Natural killer cell treated with Interleukin-12 subunit alpha and Interleukin-12 subunit beta and Interleukin-15 and Interleukin-18, amount 100 ng/mL, for 72 hours (primary cell): ENCODE measurements around the gene HMCN1. TPM values are rescaled to one million over a fixed set of nuclear protein-coding genes. Genes with fewer than 3 reads are reported as not detected.
"Not testable (repeated sequence)": the region's sequence is repeated elsewhere in the genome, so short reads cannot be mapped to it uniquely, and the experiment has no call there.

Source experiments
- ATAC-seq, 2 donors: fragments of 150-1000 bp; cut with Tn5 transposase in 1 of 2; sonication (Bioruptor Pico), chemical (Tn5 transposase) in 1 of 2; 2 replicates each; pipeline ENCODE4 v1.10.0; 2021
- DNase-seq: peaks from one replicate; pipeline ENCODE4 v3.0.0; 2022; ENCODE audit warnings: low spot score
- H3K27ac Mint-ChIP-seq, 2 donors: 1 replicate in 1 of 2; 2 replicates in 1 of 2; pipeline ENCODE4 v1.8.0; 2022; ENCODE audit warnings: mixed read lengths in 2 of 2, mild to moderate bottlenecking in 1 of 2, moderate library complexity in 1 of 2
- H3K27me3 Mint-ChIP-seq, 2 donors: 1 replicate in 1 of 2; 2 replicates in 1 of 2; pipeline ENCODE4 v1.8.0; 2022; ENCODE audit warnings: mixed read lengths in 2 of 2
- H3K36me3 Mint-ChIP-seq: one replicate; pipeline ENCODE4 v1.8.0; 2022; ENCODE audit warnings: mixed read lengths
- H3K4me1 Mint-ChIP-seq, 2 donors: 1 replicate in 1 of 2; 2 replicates in 1 of 2; pipeline ENCODE4 v1.8.0; 2022; ENCODE audit warnings: low read depth in 2 of 2, mixed read lengths in 2 of 2, mild to moderate bottlenecking in 1 of 2
- H3K4me3 Mint-ChIP-seq: one replicate; pipeline ENCODE4 v1.8.0; 2022; ENCODE audit warnings: mixed read lengths
- H3K9me3 Mint-ChIP-seq: 2 replicates; pipeline ENCODE4 v1.8.0; 2022; ENCODE audit warnings: mixed read lengths
- total RNA-seq, 2 donors: library from RNA; stranded (reverse); gene quantifications; one replicate each; pipeline ENCODE4 v1.2.3, GENCODE V29; 2022

HMCN1 gene
- total RNA-seq, 2 donors from 2014 or later, result 1.1 to 1.4 TPM

DNA sequence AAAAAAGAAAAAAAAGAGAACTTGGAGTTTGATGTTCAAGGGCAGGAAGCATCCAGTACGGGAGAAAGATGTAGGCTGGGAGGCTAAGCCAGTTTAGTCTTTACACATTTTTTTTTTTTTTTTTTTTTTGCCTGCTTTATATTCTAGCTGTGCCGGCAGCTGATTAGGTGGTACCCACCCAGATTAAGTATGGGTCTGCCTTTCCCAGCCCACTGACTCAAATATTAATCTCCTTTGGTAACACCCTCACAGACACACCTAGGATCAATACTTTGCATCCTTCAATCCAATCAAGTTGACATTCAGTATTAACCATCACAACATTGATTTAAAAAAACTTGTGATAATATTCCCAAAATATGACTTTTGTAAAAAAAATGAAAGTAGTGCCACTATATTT is 60.3 kb downstream of the HMCN1 start:
- not testable (repeated sequence) for H3K36me3 Mint-ChIP-seq, DNase-seq, H3K27ac Mint-ChIP-seq, H3K27me3 Mint-ChIP-seq, H3K4me3 Mint-ChIP-seq, H3K4me1 Mint-ChIP-seq, H3K9me3 Mint-ChIP-seq, ATAC-seq

DNA sequence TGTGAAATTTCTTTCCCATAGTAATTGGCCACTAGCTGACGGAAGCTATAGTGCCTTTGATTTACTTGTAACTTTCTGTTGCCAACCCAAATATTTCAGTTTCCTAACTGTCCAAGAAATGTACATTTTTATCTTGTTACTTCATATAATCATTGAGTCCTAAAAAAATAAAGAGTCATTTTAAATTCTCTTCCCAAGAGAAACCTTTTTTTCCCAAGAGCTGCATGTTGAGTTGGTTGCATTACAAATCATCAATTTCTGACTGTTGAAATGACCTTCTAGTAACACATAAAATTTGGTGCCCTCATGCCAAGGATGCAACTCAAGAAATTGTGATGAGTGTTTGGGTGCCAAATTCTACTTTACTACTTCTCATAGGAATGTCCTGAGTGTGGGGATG is 61.0 kb downstream of the HMCN1 start:
- Mint-ChIP-seq H3K27me3 (peaks cover 0 to 3% of the 10 kb centered on the region in 2 donors), H3K4me3 (no peak overlapping the region), H3K9me3 (peaks cover 6% of the 10 kb centered on the region), H3K4me1 (no peaks in the 10 kb centered on the region), H3K27ac (no peak overlapping the region), H3K36me3 (no peaks in the 10 kb centered on the region)
- no peak for ATAC-seq
- no peak for DNase-seq

DNA sequence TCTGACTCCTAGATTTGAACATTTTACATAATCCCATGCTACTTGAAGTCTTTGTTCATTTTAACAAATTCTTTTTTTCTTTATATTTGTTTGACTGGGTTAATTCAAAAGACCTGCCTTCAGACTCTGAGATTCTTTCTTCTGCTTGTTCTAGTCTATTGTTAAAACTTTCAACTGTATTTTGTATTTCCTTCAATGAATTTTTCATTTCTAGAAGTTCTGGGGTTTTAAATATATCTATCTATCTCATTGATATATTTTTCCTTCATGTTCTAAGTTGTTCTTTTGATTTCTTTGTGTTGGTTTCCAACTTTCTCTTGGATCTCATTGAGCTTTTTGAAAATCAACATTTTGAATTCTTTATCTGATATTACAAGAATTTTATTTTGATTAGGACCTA is 64.3 kb downstream of the HMCN1 start:
- no peak for DNase-seq
- Mint-ChIP-seq H3K27ac (no peak overlapping the region), H3K36me3 (no peaks in the 10 kb centered on the region), H3K27me3 (peaks cover 0 to 3% of the 10 kb centered on the region in 2 donors), H3K4me1 (no peaks in the 10 kb centered on the region), H3K4me3 (no peak overlapping the region), H3K9me3 (peaks cover 7% of the 10 kb centered on the region)
- ATAC-seq, result no peak

DNA sequence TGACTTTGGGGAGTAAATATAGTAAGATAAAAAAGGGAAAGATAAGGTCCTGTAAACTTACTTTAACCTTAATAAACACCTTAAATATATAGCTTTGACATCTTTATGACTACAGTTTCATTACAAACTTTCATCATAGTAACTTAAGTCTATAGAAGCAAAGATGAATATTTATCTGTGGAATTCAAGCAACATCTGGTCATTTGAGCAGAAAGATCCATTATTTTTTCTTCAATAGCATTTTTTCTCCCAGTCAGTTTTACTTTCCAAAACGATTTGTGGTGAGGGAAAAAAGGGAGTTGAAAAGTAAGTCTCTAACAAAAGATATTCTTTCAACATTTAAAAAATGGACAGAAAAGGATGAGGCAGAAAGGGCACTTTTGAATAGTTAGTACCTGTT is 69.0 kb downstream of the HMCN1 start:
- no peak for DNase-seq
- no peak overlapping the region for H3K27ac Mint-ChIP-seq
- ATAC-seq, result no peak
- H3K36me3 Mint-ChIP-seq, result no peaks in the 10 kb centered on the region
- H3K4me1 Mint-ChIP-seq, result no peaks in the 10 kb centered on the region
- no peak overlapping the region for H3K4me3 Mint-ChIP-seq
- peaks cover 5 to 12% of the 10 kb centered on the region in 2 donors for H3K27me3 Mint-ChIP-seq
- peaks cover 2% of the 10 kb centered on the region for H3K9me3 Mint-ChIP-seq

DNA sequence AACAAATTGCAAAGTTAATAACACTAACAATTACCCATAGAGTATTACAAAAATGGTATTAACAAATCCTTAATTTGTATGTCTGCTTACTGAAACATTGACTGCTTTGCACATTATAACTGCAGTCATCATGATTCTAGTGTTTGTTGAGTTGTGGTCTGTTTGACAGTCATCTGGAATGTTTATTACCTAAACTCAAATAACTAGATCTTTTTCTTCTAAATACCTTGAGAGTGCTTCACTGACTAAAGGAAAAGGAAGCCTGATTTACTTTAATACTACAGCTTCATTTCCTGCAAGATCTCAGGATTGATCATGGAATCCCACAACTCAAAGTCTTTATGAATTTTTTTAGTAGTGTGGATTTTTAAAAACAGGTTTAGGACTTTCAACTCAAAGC is 70.0 kb downstream of the HMCN1 start:
- Mint-ChIP-seq H3K27ac (no peak overlapping the region), H3K36me3 (no peaks in the 10 kb centered on the region), H3K4me1 (no peaks in the 10 kb centered on the region), H3K27me3 (peaks cover 5 to 12% of the 10 kb centered on the region in 2 donors), H3K4me3 (no peak overlapping the region), H3K9me3 (peaks cover 2% of the 10 kb centered on the region)
- no peak for ATAC-seq
- DNase-seq, result no peak

DNA sequence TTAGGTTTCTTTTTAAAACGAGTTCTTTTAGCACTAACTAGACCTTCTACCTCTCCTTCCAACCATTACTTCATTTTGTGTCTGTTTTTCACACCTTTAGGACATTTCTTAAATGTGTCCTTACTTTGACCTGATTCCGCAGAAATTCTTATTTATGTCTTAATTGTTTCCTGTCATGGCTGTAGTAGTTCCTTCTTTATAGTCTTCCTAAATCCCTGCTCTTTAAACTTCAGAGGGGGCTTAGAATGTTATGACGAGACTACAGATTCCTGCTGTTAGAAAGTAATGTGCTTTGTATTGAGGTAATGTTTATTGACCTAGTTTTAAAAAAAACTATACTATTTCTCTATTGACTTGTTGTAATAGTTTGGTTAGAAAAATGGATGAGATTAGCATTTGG is 70.4 kb downstream of the HMCN1 start:
- H3K27ac Mint-ChIP-seq, result no peak overlapping the region
- H3K36me3 Mint-ChIP-seq, result no peaks in the 10 kb centered on the region
- H3K4me3 Mint-ChIP-seq, result no peak overlapping the region
- H3K9me3 Mint-ChIP-seq, result peaks cover 2% of the 10 kb centered on the region
- DNase-seq (no peak), ATAC-seq (no peak)
- H3K4me1 Mint-ChIP-seq, result no peaks in the 10 kb centered on the region
- H3K27me3 Mint-ChIP-seq, result peaks cover 5 to 12% of the 10 kb centered on the region in 2 donors

DNA sequence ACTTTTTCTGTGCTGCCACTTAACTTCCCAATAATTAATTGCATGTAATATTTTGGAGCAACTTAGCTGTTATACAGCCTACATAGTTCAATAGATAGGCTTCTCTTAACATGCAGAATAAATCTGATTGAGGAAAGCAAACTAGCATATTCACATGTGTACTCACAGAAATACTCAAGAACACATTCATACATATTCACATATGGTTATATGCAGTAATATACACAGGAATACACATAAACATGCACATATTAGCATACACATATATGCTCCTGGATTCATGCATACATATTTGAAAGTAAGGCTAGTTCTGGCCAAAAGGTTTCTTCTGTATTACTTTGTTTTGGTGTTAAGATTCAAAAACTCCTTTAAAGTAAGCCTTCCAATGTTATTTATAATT is 73.1 kb downstream of the HMCN1 start:
- Mint-ChIP-seq H3K9me3 (no peaks in the 10 kb centered on the region), H3K36me3 (no peaks in the 10 kb centered on the region)

DNA sequence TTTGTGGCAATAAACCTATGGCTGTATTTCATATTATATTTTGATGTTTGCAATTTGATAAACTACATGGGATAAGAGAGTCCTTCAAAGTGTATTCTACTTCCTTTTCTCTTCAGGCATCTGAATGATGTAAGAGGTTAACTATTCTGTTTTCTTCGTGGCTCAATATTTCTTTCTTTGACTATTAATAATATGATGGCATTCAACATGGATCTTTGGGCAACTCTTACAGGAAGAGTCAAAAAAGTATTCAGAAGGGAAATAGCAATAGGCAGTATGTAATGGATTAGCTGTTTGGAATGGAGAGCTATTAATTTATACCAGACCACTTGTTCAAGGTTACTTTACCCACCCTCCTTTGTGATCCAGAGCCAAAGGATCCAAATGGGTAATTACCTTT is 74.4 kb downstream of the HMCN1 start:
- H3K4me3 Mint-ChIP-seq, result no peak overlapping the region

More for the DNA sequence above, 73.1 kb downstream of the HMCN1 start:
- DNase-seq (no peak), ATAC-seq (no peak)
- Mint-ChIP-seq H3K27me3 (peaks cover 5 to 12% of the 10 kb centered on the region in 2 donors), H3K4me1 (no peaks in the 10 kb centered on the region), H3K4me3 (no peak overlapping the region), H3K27ac (no peak overlapping the region)

DNA sequence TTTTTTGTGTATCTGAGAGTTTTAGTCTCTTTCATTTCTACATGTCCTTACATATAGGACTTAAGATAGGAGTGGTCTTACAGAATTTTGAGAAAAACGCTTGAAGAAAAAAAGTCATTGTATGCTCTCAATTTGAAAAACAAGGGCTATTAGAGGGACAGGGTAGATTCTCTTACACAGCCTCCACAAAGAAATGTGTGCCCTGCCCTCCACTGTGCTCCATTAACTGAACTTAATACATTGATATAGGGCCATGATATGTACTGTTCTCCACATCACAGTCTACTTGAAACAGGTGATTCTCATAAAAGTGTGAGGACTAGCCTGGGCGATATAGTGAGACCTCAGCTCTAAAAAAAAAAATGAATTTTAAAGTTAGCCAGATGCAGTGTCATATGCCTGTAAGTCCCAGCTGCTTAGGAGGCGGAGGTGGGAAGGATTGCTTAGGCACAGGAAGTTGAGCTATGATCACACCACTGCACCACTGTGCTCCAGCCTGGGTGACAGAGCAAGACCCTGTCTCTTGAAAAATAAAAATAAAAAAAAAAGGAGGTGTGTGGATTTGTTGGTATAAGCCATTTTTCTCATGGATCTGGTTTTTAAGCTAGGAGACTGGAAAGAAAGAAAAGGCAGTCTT is 77.0 kb downstream of the HMCN1 start:
- no peak overlapping the region for H3K27ac Mint-ChIP-seq
- DNase-seq (no peak), ATAC-seq (no peak)
- H3K4me3 Mint-ChIP-seq, result no peak overlapping the region
- no peaks in the 10 kb centered on the region for H3K27me3 Mint-ChIP-seq
- H3K36me3 Mint-ChIP-seq, result no peaks in the 10 kb centered on the region
- H3K4me1 Mint-ChIP-seq, result no peaks in the 10 kb centered on the region
- H3K9me3 Mint-ChIP-seq, result no peaks in the 10 kb centered on the region

More for the DNA sequence above, 74.4 kb downstream of the HMCN1 start:
- Mint-ChIP-seq H3K27ac (no peak overlapping the region), H3K9me3 (no peaks in the 10 kb centered on the region), H3K27me3 (peaks cover 5 to 12% of the 10 kb centered on the region in 2 donors), H3K36me3 (no peaks in the 10 kb centered on the region), H3K4me1 (no peaks in the 10 kb centered on the region)
- DNase-seq, result no peak
- no peak for ATAC-seq

DNA sequence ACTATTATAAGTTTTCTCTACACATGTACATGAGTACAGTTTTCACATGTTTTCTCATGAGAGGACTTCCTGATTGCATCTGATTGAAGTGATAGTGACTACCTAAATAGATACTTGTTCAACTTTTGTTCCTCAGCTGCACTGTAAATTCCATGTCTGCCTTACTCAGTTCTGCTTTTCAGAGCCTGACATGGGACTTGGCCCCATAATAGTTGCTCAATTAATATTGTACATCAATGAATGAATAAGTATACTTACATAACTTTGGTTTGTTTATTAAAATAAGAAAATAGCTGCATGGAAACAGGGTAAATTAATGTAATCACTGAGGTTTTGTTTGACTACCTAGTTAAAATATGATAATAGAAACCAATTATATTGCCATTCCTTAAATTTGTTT is 78.7 kb downstream of the HMCN1 start:
- DNase-seq (no peak), ATAC-seq (no peak)
- no peaks in the 10 kb centered on the region for H3K36me3 Mint-ChIP-seq
- no peaks in the 10 kb centered on the region for H3K4me1 Mint-ChIP-seq
- no peak overlapping the region for H3K4me3 Mint-ChIP-seq
- H3K9me3 Mint-ChIP-seq, result no peaks in the 10 kb centered on the region
- H3K27me3 Mint-ChIP-seq, result no peaks in the 10 kb centered on the region
- no peak overlapping the region for H3K27ac Mint-ChIP-seq

DNA sequence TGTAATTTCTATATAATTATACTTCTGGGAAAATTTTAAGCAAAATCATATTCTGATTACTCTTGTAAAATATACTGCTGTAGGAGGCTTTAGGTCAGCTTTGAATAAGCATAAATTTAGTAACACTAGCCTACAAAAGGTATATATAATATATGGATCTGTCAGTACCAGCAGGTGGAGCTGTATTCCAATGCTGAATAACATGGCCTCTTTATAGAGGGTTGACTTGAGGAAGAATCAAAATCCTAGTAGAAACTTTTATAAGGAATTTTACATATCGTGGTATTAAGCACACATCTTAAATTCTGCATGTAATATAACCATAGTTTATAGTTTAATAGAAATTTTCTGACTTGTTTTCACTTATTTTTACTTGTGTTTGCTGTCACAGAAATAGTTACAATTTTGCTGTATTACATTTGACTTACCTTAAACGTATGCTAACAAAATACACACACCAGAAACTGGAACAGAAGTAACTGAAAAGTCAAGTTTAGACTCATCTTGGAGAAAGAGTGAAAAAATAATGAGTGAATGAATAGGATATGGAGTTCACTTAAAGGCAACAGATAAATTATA is 79.3 kb downstream of the HMCN1 start:
- Mint-ChIP-seq H3K4me1 (no peaks in the 10 kb centered on the region), H3K9me3 (no peaks in the 10 kb centered on the region), H3K27ac (no peak overlapping the region), H3K27me3 (no peaks in the 10 kb centered on the region), H3K36me3 (no peaks in the 10 kb centered on the region), H3K4me3 (no peak overlapping the region)
- DNase-seq (no peak), ATAC-seq (no peak)

DNA sequence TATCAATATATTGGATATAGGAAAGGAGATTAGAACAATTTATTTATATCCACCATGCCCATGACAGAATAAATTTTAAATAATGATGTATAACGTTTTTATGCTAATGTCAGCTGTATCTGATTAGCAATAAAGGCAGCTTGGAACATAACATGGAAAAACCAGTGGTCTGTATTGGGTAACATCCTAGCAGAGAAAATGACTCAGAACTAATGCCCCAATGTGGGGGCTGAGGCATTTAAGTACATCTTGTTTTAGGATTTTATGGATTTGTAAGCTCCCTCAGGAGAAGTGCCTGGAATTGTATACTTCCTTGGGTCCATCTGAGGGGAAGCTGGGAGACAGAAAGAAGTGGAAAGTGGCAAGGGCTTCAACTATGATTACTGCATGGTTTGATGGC is 82.3 kb downstream of the HMCN1 start:
- Mint-ChIP-seq H3K27me3 (peaks cover 0 to 10% of the 10 kb centered on the region in 2 donors), H3K4me3 (no peak overlapping the region), H3K4me1 (no peaks in the 10 kb centered on the region), H3K27ac (no peak overlapping the region), H3K9me3 (no peaks in the 10 kb centered on the region), H3K36me3 (no peaks in the 10 kb centered on the region)
- DNase-seq (no peak), ATAC-seq (no peak)

DNA sequence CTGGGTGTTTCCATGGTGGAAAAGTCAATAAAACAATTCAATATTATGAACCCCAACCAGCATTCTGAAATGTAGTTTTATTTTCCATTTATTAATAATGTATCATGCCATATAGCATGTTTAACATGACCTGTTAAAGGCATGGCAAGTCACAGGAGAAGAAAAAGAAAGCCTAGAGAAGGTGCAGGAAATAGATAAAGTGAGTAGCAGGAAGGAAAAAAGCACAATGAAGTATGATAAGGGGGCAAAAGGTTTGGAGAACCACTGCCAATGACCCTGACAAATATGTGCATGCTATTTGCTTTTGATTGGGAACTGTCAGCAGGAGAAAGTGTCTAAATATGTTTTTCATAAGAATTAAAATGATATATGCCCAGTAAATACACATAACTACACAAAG is 85.6 kb downstream of the HMCN1 start:
- H3K27ac Mint-ChIP-seq, result no peak overlapping the region
- H3K36me3 Mint-ChIP-seq, result no peaks in the 10 kb centered on the region
- no peaks in the 10 kb centered on the region for H3K9me3 Mint-ChIP-seq
- DNase-seq, result no peak
- no peaks in the 10 kb centered on the region for H3K4me1 Mint-ChIP-seq
- no peak overlapping the region for H3K4me3 Mint-ChIP-seq
- no peak for ATAC-seq
- H3K27me3 Mint-ChIP-seq, result peaks cover 6 to 17% of the 10 kb centered on the region in 2 donors

DNA sequence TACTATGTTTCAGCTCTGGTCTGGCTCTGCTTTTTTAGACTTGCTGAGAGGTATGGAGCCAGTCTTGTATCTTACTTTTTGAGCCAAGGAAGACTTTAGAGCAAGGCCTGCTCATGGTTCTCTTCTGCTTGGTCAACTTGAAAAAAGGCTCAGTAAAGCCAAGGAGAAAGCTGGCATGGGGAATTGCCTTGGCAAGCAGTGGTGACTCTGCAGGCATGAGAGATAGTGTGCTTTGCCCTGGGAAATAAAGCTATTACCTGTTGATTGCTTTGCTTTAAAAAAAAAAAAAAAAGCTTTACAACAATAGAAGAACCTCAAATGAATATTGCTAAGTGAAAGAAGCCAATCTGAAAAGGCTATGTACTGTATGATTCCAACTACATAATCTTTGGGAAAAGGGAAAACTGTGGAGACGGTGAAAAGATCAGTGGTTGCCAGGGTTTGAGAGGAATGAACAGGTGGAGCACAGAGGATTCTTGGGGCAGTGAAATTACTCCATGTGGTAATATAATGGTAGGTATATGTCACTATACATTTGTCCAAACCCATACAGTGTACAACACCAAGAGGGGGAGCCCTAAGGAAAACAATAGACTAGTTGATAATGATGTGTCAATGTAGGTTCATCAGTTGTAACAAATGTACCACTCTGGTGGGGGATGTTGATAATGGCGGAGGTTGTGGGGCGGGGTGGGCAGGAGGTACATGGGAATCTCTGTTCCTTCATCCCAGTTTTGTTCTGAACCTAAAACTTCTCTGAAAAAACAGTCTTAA is 87.6 kb downstream of the HMCN1 start:
- Mint-ChIP-seq H3K27me3 (peaks cover 6 to 17% of the 10 kb centered on the region in 2 donors), H3K4me1 (no peaks in the 10 kb centered on the region), H3K4me3 (no peak overlapping the region), H3K9me3 (no peaks in the 10 kb centered on the region), H3K36me3 (no peaks in the 10 kb centered on the region), H3K27ac (no peak overlapping the region)
- DNase-seq (no peak), ATAC-seq (no peak)
